Liver (tissue), 3 donors: ENCODE results near the gene STPG4.

Experiments used
- EGR1 ChIP-seq, 2 donors: IDR thresholded peaks; 2 replicates each; pipeline ENCODE4 v1.6.1; 2016 to 2018; ENCODE audit warnings: antibody characterized with exemption in 2 of 2, low read depth in 2 of 2
- GABPA ChIP-seq, 2 donors: IDR thresholded peaks in 1 of 2; conservative IDR thresholded peaks in 1 of 2; 2 replicates each; pipeline ENCODE4 v1.6.1; 2016; ENCODE audit warnings: antibody characterized with exemption in 2 of 2, mild to moderate bottlenecking in 1 of 2, moderate library complexity in 1 of 2
- HNF4G ChIP-seq: IDR thresholded peaks from 2 replicates; pipeline ENCODE4 v1.6.1; 2016; ENCODE audit warnings: antibody characterized with exemption
- JUND ChIP-seq, 2 donors: IDR thresholded peaks; 2 replicates each; pipeline ENCODE4 v1.6.1; 2016; ENCODE audit warnings: antibody characterized with exemption in 2 of 2
- RXRA ChIP-seq, 2 donors: IDR thresholded peaks; 2 replicates each; pipeline ENCODE4 v1.6.1; 2017 to 2018; ENCODE audit warnings: antibody characterized with exemption in 2 of 2, mild to moderate bottlenecking in 1 of 2
- SP1 ChIP-seq: IDR thresholded peaks from 2 replicates; pipeline ENCODE4 v1.6.1; 2018; ENCODE audit warnings: antibody characterized with exemption, mild to moderate bottlenecking
- TAF1 ChIP-seq: conservative IDR thresholded peaks from 2 replicates; pipeline ENCODE4 v1.6.1; 2016; ENCODE audit warnings: antibody characterized with exemption, mild to moderate bottlenecking
- YY1 ChIP-seq: IDR thresholded peaks from 2 replicates; pipeline ENCODE4 v1.6.1; 2016; ENCODE audit warnings: antibody characterized with exemption, mild to moderate bottlenecking
- TF ChIP-seq, protein P1 (sequence below): fragments of 150-350 bp; IDR thresholded peaks from 2 replicates; pipeline ENCODE4 v1.5.1; 2017; ENCODE audit warnings: improper control_type of control experiment, low read depth, low read length; ENCODE audit not compliant: missing input control
- TF ChIP-seq, protein P2 (sequence below): IDR thresholded peaks from 2 replicates; pipeline ENCODE4 v1.6.1; 2016; ENCODE audit warnings: antibody characterized with exemption, mild to moderate bottlenecking
- TF ChIP-seq, protein P3 (sequence below): IDR thresholded peaks from 2 replicates; pipeline ENCODE4 v1.6.1; 2016; ENCODE audit warnings: antibody characterized with exemption
- donor health status: healthy.
- donor health status: healthy.

DNA sequence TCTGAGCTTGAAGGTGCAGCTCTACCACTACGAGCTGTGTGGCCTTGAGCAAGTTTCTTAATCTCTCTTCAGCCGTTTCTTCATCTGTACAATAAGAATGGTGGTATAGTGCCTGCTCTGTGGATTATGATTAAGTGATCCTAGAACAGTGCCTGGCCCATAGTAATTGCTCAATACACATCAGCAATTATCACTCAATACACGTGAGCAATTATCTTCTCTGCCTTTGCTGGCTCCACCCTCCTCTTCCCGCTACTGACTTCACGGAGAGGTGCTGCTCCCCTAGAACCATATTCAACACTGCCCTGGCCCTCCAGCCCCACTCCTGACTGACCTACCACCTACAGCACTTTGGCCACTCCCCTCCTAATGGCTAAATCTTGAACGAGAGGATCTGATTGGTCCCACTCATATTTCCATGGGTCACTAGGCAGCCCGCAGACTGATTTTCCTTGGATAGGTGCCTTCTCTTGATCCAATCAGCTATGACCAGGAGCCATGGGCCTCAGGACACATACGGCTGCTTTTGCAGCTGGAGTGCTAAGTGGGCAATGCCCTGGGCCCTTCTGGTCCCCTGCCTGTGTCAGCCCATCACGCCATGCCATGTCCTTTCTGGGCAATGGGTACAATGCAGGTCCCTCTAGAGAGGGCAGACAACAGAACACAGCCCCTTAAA, 77.5 kb downstream of the STPG4 start:
- TF ChIP-seq SP1, result no peak
- TF ChIP-seq, protein P1, sequence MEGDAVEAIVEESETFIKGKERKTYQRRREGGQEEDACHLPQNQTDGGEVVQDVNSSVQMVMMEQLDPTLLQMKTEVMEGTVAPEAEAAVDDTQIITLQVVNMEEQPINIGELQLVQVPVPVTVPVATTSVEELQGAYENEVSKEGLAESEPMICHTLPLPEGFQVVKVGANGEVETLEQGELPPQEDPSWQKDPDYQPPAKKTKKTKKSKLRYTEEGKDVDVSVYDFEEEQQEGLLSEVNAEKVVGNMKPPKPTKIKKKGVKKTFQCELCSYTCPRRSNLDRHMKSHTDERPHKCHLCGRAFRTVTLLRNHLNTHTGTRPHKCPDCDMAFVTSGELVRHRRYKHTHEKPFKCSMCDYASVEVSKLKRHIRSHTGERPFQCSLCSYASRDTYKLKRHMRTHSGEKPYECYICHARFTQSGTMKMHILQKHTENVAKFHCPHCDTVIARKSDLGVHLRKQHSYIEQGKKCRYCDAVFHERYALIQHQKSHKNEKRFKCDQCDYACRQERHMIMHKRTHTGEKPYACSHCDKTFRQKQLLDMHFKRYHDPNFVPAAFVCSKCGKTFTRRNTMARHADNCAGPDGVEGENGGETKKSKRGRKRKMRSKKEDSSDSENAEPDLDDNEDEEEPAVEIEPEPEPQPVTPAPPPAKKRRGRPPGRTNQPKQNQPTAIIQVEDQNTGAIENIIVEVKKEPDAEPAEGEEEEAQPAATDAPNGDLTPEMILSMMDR, result no peak
- TF ChIP-seq GABPA (IDR thresholded peaks at IDR 0.05 in 1 of 2, conservative IDR thresholded peaks at IDR 0.05 in 1 of 2), result no peak
- no peak for TF ChIP-seq EGR1 (IDR thresholded peaks at IDR 0.05; ENCODE audit: low read depth in 2 of 2)
- no peak for TF ChIP-seq YY1
- TF ChIP-seq, protein P2, sequence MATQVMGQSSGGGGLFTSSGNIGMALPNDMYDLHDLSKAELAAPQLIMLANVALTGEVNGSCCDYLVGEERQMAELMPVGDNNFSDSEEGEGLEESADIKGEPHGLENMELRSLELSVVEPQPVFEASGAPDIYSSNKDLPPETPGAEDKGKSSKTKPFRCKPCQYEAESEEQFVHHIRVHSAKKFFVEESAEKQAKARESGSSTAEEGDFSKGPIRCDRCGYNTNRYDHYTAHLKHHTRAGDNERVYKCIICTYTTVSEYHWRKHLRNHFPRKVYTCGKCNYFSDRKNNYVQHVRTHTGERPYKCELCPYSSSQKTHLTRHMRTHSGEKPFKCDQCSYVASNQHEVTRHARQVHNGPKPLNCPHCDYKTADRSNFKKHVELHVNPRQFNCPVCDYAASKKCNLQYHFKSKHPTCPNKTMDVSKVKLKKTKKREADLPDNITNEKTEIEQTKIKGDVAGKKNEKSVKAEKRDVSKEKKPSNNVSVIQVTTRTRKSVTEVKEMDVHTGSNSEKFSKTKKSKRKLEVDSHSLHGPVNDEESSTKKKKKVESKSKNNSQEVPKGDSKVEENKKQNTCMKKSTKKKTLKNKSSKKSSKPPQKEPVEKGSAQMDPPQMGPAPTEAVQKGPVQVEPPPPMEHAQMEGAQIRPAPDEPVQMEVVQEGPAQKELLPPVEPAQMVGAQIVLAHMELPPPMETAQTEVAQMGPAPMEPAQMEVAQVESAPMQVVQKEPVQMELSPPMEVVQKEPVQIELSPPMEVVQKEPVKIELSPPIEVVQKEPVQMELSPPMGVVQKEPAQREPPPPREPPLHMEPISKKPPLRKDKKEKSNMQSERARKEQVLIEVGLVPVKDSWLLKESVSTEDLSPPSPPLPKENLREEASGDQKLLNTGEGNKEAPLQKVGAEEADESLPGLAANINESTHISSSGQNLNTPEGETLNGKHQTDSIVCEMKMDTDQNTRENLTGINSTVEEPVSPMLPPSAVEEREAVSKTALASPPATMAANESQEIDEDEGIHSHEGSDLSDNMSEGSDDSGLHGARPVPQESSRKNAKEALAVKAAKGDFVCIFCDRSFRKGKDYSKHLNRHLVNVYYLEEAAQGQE, result no peak
- no peak for TF ChIP-seq JUND (IDR thresholded peaks at IDR 0.05)
- no peak for TF ChIP-seq HNF4G
- TF ChIP-seq TAF1, result no peak
- TF ChIP-seq, protein P3, sequence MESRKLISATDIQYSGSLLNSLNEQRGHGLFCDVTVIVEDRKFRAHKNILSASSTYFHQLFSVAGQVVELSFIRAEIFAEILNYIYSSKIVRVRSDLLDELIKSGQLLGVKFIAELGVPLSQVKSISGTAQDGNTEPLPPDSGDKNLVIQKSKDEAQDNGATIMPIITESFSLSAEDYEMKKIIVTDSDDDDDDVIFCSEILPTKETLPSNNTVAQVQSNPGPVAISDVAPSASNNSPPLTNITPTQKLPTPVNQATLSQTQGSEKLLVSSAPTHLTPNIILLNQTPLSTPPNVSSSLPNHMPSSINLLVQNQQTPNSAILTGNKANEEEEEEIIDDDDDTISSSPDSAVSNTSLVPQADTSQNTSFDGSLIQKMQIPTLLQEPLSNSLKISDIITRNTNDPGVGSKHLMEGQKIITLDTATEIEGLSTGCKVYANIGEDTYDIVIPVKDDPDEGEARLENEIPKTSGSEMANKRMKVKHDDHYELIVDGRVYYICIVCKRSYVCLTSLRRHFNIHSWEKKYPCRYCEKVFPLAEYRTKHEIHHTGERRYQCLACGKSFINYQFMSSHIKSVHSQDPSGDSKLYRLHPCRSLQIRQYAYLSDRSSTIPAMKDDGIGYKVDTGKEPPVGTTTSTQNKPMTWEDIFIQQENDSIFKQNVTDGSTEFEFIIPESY, result no peak
- no peak for TF ChIP-seq RXRA (IDR thresholded peaks at IDR 0.05)
